Measurements from ENCODE around the gene FOXE3. TPM values are rescaled to one million over a fixed set of nuclear protein-coding genes. Genes with fewer than 3 reads are reported as not detected.

The FOXE3 gene
- total and polyA plus RNA-seq, 4 donors, result not detected

DNA sequence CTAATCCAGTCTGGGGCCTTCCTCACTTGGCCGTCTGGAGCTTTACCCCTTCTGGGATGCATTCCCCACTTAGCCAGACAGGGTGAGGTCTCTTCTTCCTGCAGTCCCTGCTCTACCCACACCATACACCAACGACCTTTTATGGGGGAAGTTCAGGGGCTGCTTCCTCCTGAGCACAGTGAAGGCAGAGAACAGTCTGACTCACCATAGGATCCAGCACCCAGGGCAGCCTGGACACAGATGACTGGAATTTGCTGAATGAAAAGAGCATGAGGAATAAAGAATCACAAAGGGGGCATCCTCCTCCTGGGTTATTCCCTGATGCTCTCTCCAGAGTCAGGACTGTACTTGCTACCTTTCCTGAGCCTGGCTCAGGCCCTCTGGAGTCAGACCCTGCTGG is 4.6 kb upstream of the FOXE3 start:
- Histone ChIP-seq H3K27me3 (ENCODE audit: control insufficient read depth in 4 of 4, insufficient read depth in 4 of 4, low read length in 3 of 4) (no peaks in the 10 kb centered on the region), H3K27ac (ENCODE audit: low read depth in 1 of 2, low read length in 2 of 2) (no peak overlapping the region), H3K9ac (ENCODE audit: low read depth in 1 of 2, low read length in 2 of 2) (no peak overlapping the region), H3K9me3 (ENCODE audit: control insufficient read depth in 4 of 4, low read length in 3 of 4) (no peaks in the 10 kb centered on the region), H3K4me3 (ENCODE audit: low read depth in 1 of 3, low read length in 3 of 3) (no peak overlapping the region), H3K36me3 (ENCODE audit: control insufficient read depth in 4 of 4, insufficient read depth in 3 of 4, low read depth in 1 of 4, low read length in 3 of 4) (no peaks in the 10 kb centered on the region), H3K4me1 (ENCODE audit: control insufficient read depth in 4 of 4, insufficient read depth in 4 of 4, low read length in 3 of 4) (peaks cover 0 to 2% (median under 1%) of the 10 kb centered on the region in 4 donors)
- no peak for DNase-seq (ENCODE audit: low spot score)
- TF ChIP-seq YY1 (IDR thresholded peaks at IDR 0.05) (no peak), FOXA2 (IDR thresholded peaks at IDR 0.05) (no peak), ATF3 (IDR thresholded peaks at IDR 0.05) (no peak), HNF4G (IDR thresholded peaks at IDR 0.05) (no peak)
- WGBS, result 59% methylated on average over 2 of the region's 2 CpGs

- no peak for DNase-seq (ENCODE audit: low spot score)
- Histone ChIP-seq H3K9ac (ENCODE audit: low read depth in 1 of 2, low read length in 2 of 2) (no peak overlapping the region), H3K36me3 (ENCODE audit: control insufficient read depth in 4 of 4, insufficient read depth in 3 of 4, low read depth in 1 of 4, low read length in 3 of 4) (no peaks in the 10 kb centered on the region), H3K27ac (ENCODE audit: low read depth in 1 of 2, low read length in 2 of 2) (no peak overlapping the region), H3K9me3 (ENCODE audit: control insufficient read depth in 4 of 4, low read length in 3 of 4) (no peaks in the 10 kb centered on the region), H3K4me1 (ENCODE audit: control insufficient read depth in 4 of 4, insufficient read depth in 4 of 4, low read length in 3 of 4) (peaks cover 0 to 8% (median 3%) of the 10 kb centered on the region in 4 donors), H3K4me3 (ENCODE audit: low read depth in 1 of 3, low read length in 3 of 3) (no peak overlapping the region), H3K27me3 (ENCODE audit: control insufficient read depth in 4 of 4, insufficient read depth in 4 of 4, low read length in 3 of 4) (peaks cover 0 to 4% (median 0%) of the 10 kb centered on the region in 4 donors)
- TF ChIP-seq EGR1 (IDR thresholded peaks at IDR 0.05; ENCODE audit: low read depth in 2 of 2) (no peak), HNF4A (conservative IDR thresholded peaks at IDR 0.05) (no peak), GABPA (IDR thresholded peaks at IDR 0.05 in 1 of 2, conservative IDR thresholded peaks at IDR 0.05 in 1 of 2) (no peak), RAD21 (IDR thresholded peaks at IDR 0.05) (no peak), ATF3 (IDR thresholded peaks at IDR 0.05) (no peak), SP1 (IDR thresholded peaks at IDR 0.05) (no peak), FOXA2 (IDR thresholded peaks at IDR 0.05) (no peak), TAF1 (conservative IDR thresholded peaks at IDR 0.05) (no peak), CTCF (IDR thresholded peaks at IDR 0.05; ENCODE audit: low read depth, low read length, missing input control) (no peak), JUND (IDR thresholded peaks at IDR 0.05) (no peak), FOXA1 (IDR thresholded peaks at IDR 0.05) (no peak), NR2F2 (IDR thresholded peaks at IDR 0.05) (no peak)
- TF ChIP-seq, protein P1, sequence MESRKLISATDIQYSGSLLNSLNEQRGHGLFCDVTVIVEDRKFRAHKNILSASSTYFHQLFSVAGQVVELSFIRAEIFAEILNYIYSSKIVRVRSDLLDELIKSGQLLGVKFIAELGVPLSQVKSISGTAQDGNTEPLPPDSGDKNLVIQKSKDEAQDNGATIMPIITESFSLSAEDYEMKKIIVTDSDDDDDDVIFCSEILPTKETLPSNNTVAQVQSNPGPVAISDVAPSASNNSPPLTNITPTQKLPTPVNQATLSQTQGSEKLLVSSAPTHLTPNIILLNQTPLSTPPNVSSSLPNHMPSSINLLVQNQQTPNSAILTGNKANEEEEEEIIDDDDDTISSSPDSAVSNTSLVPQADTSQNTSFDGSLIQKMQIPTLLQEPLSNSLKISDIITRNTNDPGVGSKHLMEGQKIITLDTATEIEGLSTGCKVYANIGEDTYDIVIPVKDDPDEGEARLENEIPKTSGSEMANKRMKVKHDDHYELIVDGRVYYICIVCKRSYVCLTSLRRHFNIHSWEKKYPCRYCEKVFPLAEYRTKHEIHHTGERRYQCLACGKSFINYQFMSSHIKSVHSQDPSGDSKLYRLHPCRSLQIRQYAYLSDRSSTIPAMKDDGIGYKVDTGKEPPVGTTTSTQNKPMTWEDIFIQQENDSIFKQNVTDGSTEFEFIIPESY (IDR thresholded peaks at IDR 0.05), result no peak
- 93% methylated on average over 14 of the region's 14 CpGs for whole genome bisulfite sequencing
Observed at GRCh38 chr1:47412437-47412836, 3.6 kb upstream of the FOXE3 start.
